Nephron (organoid): Measurements from ENCODE around the gene ATRX.
"Not testable (repeated sequence)": the region's sequence is repeated elsewhere in the genome, so short reads cannot be mapped to it uniquely, and the experiment has no call there.

Experiments
- H3K27ac Mint-ChIP-seq, 3 experiments: 2 replicates each; pipeline ENCODE4 v1.8.0; 2020; ENCODE audit warnings: mixed read lengths in 3 of 3, mild to moderate bottlenecking in 2 of 3, moderate library complexity in 1 of 3
- H3K27me3 Mint-ChIP-seq: 2 replicates; pipeline ENCODE4 v1.8.0; 2021; ENCODE audit warnings: low read depth, mild to moderate bottlenecking, moderate library complexity, mixed read lengths
- H3K36me3 Mint-ChIP-seq: 2 replicates; pipeline ENCODE4 v1.8.0; 2020; ENCODE audit warnings: low read depth, mixed read lengths
- H3K4me1 Mint-ChIP-seq: 2 replicates; pipeline ENCODE4 v1.8.0; 2020; ENCODE audit warnings: mixed read lengths
- H3K4me3 Mint-ChIP-seq, 3 experiments: 2 replicates each; pipeline ENCODE4 v1.8.0; 2020; ENCODE audit warnings: mild to moderate bottlenecking in 3 of 3, mixed read lengths in 3 of 3, moderate library complexity in 2 of 3
- H3K9me3 Mint-ChIP-seq: 2 replicates; pipeline ENCODE4 v1.8.0; 2020; ENCODE audit warnings: mixed read lengths
- TF ChIP-seq, protein P1 (sequence below), 3 experiments: fragments of 200-600 bp; sonication (generic); IDR thresholded peaks; one replicate each; pipeline ENCODE4 v1.5.0; 2021; ENCODE audit warnings: antibody characterized with exemption in 3 of 3; ENCODE audit not compliant: unreplicated experiment in 3 of 3

The ATRX gene

GRCh38 chrX:77514177-77514576 lies 271.8 kb downstream of the ATRX start:
- TF ChIP-seq, protein P1, sequence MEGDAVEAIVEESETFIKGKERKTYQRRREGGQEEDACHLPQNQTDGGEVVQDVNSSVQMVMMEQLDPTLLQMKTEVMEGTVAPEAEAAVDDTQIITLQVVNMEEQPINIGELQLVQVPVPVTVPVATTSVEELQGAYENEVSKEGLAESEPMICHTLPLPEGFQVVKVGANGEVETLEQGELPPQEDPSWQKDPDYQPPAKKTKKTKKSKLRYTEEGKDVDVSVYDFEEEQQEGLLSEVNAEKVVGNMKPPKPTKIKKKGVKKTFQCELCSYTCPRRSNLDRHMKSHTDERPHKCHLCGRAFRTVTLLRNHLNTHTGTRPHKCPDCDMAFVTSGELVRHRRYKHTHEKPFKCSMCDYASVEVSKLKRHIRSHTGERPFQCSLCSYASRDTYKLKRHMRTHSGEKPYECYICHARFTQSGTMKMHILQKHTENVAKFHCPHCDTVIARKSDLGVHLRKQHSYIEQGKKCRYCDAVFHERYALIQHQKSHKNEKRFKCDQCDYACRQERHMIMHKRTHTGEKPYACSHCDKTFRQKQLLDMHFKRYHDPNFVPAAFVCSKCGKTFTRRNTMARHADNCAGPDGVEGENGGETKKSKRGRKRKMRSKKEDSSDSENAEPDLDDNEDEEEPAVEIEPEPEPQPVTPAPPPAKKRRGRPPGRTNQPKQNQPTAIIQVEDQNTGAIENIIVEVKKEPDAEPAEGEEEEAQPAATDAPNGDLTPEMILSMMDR (IDR thresholded peaks at IDR 0.05; ENCODE audit: unreplicated experiment in 3 of 3) = no peak
- no peak overlapping the region for H3K4me3 Mint-ChIP-seq
- peaks cover 57% of the 10 kb centered on the region for H3K9me3 Mint-ChIP-seq
- no peak overlapping the region for H3K27ac Mint-ChIP-seq
- no peaks in the 10 kb centered on the region for H3K27me3 Mint-ChIP-seq
- H3K36me3 Mint-ChIP-seq = peaks cover 90% of the 10 kb centered on the region
- no peaks in the 10 kb centered on the region for H3K4me1 Mint-ChIP-seq

DNA sequence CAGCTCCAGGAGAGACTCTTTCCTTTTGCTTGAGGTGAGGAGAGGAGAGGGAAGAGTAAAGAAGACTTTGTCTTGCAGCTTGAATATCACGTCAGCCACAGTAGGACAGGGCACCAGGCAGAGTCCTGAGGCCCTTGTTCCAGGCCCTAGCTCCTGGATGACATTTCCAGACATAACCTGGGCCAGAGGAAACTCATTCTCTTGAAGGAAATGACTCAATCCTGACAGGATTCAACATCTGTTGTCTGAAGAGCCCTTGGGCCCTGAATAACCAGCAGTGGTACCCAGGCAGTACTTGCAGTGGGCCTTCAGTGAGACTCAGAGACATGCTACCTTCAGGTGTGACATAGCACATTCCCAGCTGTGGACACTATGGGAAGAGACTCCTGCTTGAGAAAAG lies 276.0 kb downstream of the ATRX start:
- Mint-ChIP-seq H3K4me1 (peaks cover 9% of the 10 kb centered on the region), H3K27ac (no peak overlapping the region), H3K4me3 (no peak overlapping the region), H3K9me3 (peaks cover 20% of the 10 kb centered on the region), H3K36me3 (peaks cover 62% of the 10 kb centered on the region), H3K27me3 (no peaks in the 10 kb centered on the region)
- TF ChIP-seq, protein P1 (IDR thresholded peaks at IDR 0.05; ENCODE audit: unreplicated experiment in 3 of 3) = no peak

- H3K4me3 Mint-ChIP-seq = no peak overlapping the region
- H3K4me1 Mint-ChIP-seq = peaks cover 10% of the 10 kb centered on the region
- no peaks in the 10 kb centered on the region for H3K27me3 Mint-ChIP-seq
- H3K27ac Mint-ChIP-seq = peak overlapping the region in 2 of 3 experiments; percentile 43 to 71
- H3K9me3 Mint-ChIP-seq = no peaks in the 10 kb centered on the region
- H3K36me3 Mint-ChIP-seq = peaks cover 17% of the 10 kb centered on the region
- TF ChIP-seq, protein P1 (IDR thresholded peaks at IDR 0.05; ENCODE audit: unreplicated experiment in 3 of 3) = no peak
Measured at GRCh38 chrX:77505227-77505626, 280.8 kb downstream of the ATRX start.

- Mint-ChIP-seq H3K27ac (no peak overlapping the region), H3K9me3 (peaks cover 10% of the 10 kb centered on the region), H3K4me3 (no peak overlapping the region), H3K4me1 (peaks cover 10% of the 10 kb centered on the region), H3K27me3 (no peaks in the 10 kb centered on the region), H3K36me3 (peaks cover 3% of the 10 kb centered on the region)
- TF ChIP-seq, protein P1 (IDR thresholded peaks at IDR 0.05; ENCODE audit: unreplicated experiment in 3 of 3) = no peak
Measured at GRCh38 chrX:77502951-77503525, 283.0 kb downstream of the ATRX start.

DNA sequence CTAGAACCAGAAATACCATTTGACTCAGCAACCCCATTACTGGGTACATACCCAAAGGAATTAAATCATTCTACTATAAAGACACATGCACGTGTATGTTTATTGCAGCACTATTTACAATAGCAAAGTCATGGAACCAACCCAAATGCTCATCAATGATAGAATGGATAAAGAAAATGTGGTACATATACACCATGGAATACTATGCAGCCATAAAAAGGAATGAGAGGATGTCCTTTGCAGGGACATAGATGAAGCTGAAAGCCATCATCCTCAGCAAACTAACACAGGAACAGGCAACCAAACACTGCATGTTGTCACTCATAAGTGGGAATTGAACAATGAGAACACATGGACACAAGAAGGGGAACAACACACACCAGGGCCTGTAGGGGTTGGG lies 285.9 kb downstream of the ATRX start:
- H3K36me3 Mint-ChIP-seq, H3K4me1 Mint-ChIP-seq, H3K27me3 Mint-ChIP-seq, H3K27ac Mint-ChIP-seq, H3K4me3 Mint-ChIP-seq: not testable (repeated sequence)
- H3K9me3 Mint-ChIP-seq = peaks cover 16% of the 10 kb centered on the region

DNA sequence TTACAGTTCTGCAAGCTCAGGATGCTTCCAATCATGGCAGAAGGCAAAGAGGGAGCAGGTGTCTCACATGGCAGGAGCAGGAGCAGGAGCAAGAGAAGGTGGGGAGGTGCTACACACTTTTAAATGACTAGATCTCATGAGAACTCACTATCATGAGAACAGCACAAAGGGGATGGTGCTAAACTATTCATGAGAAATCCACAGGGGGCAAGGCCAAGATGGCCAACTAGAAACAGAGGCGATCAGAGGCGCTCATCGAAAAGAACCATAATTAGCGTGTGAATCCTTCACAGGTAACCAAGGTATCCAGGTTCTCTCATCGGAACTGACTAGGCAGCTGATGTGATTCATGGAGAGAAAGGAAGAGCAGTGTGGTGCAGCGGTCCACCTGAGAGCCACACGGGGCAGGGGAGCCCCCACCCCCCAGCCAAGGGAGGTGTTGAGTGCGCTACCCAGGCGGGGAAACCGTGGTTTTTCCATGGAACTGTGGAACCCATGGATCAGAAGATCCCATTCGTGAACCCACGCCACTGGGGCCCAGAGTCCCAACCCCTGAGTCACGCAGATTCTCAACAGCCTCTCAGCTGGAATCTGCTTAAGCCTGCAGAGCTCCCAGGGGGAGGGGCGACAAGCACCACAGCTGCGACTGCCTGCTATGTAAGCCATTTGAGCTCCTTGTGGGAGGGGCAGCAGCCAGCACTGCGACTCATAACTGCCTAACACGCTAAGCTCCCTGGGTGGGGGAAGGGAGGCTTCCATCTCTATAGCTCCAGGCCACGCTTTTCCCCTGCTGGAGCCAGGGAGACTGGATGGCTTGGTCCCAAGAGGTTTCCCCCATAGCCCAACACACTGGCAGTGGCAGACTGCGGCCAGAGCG lies 292.1 kb downstream of the ATRX start:
- H3K36me3 Mint-ChIP-seq = no peaks in the 10 kb centered on the region
- peak overlapping the region in 1 of 3 experiments; percentile 15 for H3K4me3 Mint-ChIP-seq
- peaks cover 26% of the 10 kb centered on the region for H3K9me3 Mint-ChIP-seq
- H3K27ac Mint-ChIP-seq = peak overlapping the region in 1 of 3 experiments; percentile 11
- TF ChIP-seq, protein P1 (IDR thresholded peaks at IDR 0.05; ENCODE audit: unreplicated experiment in 3 of 3) = no peak
- no peaks in the 10 kb centered on the region for H3K4me1 Mint-ChIP-seq
- H3K27me3 Mint-ChIP-seq = peaks cover 4% of the 10 kb centered on the region
